D721Med (cell line): ENCODE data around the gene BCAN.

Source experiments
- DNase-seq: peaks from one replicate; pipeline ENCODE4 v3.0.0; 2011; ENCODE audit warnings: low spot score; ENCODE audit not compliant: insufficient read length
- FAIRE-seq: peaks from 2 replicates; lab custom pipeline; 2011; peaks lifted over from hg19 to GRCh38; lab: Jason Lieb, UNC
- CTCF ChIP-seq: IDR thresholded peaks from 2 replicates; pipeline ENCODE4 v1.5.1; 2012; ENCODE audit warnings: mild to moderate bottlenecking, control low read depth; ENCODE audit not compliant: insufficient read depth; ENCODE audit errors: missing control alignments

BCAN gene

GRCh38 chr1:156644640-156645039, 2.7 kb downstream of the BCAN start:
- no peak for TF ChIP-seq CTCF
- DNase-seq (no peak), FAIRE-seq (no peak)

GRCh38 chr1:156645056-156645455, 3.1 kb downstream of the BCAN start:
- DNase-seq (no peak), FAIRE-seq (no peak)
- no peak for TF ChIP-seq CTCF

- no peak for TF ChIP-seq CTCF
- DNase-seq: no peak
- FAIRE-seq: no peak
These were observed 3.7 kb downstream of the BCAN start for GRCh38 chr1:156645666-156646065.

GRCh38 chr1:156646738-156647211, 4.9 kb downstream of the BCAN start:
- FAIRE-seq (no peak), DNase-seq (no peak)
- TF ChIP-seq CTCF: no peak

GRCh38 chr1:156647351-156647750, 5.4 kb downstream of the BCAN start:
- TF ChIP-seq CTCF: no peak
- FAIRE-seq (no peak), DNase-seq (no peak)

GRCh38 chr1:156648496-156648895, 6.6 kb downstream of the BCAN start:
- no peak for TF ChIP-seq CTCF
- no peak for FAIRE-seq
- DNase-seq: no peak

- no peak for TF ChIP-seq CTCF
- FAIRE-seq (no peak), DNase-seq (no peak)
These were observed 7.0 kb downstream of the BCAN start for GRCh38 chr1:156648951-156649350.
